ENCODE data around the gene DNAJB4.
"Not testable (repeated sequence)": the region's sequence is repeated elsewhere in the genome, so short reads cannot be mapped to it uniquely, and the experiment has no call there.

DNAJB4 gene

DNA sequence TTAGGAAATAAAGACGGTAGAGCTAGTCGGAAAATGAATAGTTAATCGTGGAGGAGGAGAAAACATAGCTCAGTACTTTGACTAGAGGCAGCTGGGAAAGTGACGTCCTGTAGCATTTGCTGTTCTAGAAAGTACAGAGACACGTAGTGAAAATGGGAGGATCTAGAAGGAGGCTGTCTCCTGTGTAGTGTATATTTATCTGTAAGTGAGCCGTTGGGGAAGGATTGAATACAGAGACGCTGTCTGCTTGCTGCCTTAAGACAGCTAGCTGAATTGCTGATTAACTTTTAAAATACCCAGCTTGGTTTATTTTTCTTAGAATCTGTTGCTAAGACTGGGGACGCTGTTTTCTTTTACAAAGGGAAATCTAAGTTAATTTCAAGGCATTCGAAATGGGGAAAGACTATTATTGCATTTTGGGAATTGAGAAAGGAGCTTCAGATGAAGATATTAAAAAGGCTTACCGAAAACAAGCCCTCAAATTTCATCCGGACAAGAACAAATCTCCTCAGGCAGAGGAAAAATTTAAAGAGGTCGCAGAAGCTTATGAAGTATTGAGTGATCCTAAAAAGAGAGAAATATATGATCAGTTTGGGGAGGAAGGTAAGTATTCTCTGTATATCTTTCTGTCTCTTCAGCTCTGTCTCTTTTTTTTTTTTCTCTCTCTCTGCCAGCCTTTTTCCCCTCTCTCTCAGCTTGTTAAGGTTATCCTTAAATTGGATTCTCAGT is at the start of gene DNAJB4:
Gene DNAJB4 (plus strand): TSS at position 221 of the 729 bp plus-strand sequence. CDS start 172 bp downstream, at position 393.
- intact Hi-C loops (cut with DNase I) = loop anchor here (1.0 to 10.0 kb wide), 2 partner anchors 26 to 110 kb away; partner anchors contain the start of gene FUBP1
- peak in 4 of 10 donors; percentile 39 to 53 (median 46) for DNase-seq

GRCh38 chr1:77955709-77956108 is 49.0 kb upstream of the DNAJB4 start:
- no peak for DNase-seq
- intact Hi-C loops (cut with DNase I) = no loop called here

DNA sequence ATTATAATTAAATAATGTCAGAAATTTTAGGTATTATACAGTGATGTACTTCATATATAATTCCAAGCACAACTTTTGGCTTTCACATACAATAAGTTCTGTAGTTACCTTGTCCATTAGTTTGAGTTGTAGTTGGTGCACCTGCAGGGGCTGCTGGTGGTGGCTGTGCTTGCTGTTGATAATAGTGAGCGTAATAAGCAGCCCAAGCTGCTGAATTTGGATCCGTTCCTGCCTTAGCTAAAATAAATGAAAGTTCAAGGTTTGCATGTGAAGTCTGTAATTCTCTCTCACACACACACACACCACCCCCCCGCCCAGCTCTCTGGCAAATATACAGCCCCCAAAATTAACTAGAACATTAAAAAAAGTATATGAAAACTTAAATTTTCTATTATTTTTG is 48.3 kb upstream of the DNAJB4 start:
- no peak for DNase-seq
- intact Hi-C loops (cut with DNase I) = no loop called here

GRCh38 chr1:77958391-77958790 is 46.3 kb upstream of the DNAJB4 start:
- no peak for DNase-seq
- intact Hi-C loops (cut with DNase I) = no loop called here

DNA sequence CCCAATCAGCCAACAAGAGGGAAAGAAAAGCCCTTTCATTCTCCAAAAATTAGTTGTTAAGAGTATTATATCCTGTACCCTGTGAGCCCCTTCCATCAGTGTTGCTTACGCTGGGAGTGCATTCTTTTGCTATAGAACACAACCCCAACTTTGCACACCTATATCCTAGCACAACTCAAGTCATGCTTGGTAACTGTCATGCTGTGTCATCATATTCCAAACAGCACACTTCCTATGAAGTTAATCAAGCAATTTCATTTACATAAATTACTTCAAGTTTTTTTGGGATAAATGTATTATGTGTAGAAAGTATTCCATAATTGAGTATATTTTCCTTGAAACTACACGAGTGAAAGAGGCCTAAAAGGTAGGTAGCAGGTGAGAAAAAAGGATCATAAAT is 45.9 kb upstream of the DNAJB4 start:
- DNase-seq = no peak

DNA sequence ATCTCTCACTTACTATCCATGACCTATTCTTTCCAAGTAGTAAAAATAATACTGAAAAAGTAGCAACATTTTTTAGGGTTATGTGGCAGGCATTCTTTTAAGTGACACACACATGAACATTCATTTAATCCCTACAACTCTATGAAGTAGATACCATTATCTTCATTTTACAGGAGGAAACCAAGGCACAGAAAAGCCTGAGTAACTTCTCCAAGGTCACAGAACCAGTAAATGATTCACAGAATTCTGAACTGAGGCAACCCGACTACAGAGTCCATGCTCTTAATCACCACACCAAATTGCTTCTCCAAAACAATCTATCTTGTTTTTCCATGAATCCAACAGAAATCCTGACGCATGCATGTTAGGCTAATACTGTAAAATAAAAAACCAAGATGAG is 43.3 kb upstream of the DNAJB4 start:
- intact Hi-C loops (cut with DNase I) = no loop called here
- no peak for DNase-seq

More for the DNA sequence above, 45.9 kb upstream of the DNAJB4 start:
- intact Hi-C loops (cut with DNase I) = no loop called here

DNA sequence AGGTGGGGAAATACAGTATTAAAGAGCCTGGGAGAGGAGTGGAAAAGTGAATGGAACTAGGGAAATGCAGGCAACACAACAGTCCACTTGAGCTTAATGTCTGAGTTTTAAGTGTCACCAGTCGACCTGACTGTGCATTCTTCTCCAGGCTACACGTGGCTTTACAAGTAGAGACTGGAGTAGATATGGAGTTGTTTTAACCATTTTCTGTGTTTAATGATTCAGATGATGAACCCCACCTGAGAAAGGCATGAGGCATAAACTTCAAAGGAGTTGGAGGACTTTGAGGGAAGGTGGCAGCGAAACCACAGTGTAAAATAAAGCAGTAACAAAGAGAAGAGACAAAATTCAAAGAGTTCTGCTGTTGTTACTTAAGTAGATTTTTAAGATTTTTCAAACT is 38.4 kb upstream of the DNAJB4 start:
- no peak for DNase-seq
- intact Hi-C loops (cut with DNase I) = no loop called here

GRCh38 chr1:77970192-77970591 is 34.5 kb upstream of the DNAJB4 start:
- no peak for DNase-seq
- intact Hi-C loops (cut with DNase I) = no loop called here

DNA sequence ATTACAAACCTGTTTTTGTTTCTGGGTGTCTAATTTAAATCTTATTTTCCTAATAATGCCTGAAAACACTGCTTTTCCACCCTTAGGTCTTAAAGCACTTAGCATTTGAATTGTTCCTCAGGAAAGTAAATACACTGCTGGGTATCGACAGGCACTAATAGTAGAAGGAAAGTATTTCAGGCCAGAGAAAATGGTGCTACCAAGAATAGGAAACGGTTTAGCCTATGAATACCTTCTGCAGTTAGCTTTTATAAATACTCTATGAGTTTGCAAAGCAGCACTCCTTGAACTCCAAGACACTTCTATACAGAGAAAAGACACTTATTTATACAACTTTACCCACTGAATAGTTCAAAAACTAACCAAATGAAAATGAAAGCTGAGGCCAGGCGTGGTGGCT is 32.7 kb upstream of the DNAJB4 start:
- intact Hi-C loops (cut with DNase I) = no loop called here
- no peak for DNase-seq

- DNase-seq = no peak
- intact Hi-C loops (cut with DNase I) = no loop called here
These were observed 29.4 kb upstream of the DNAJB4 start for GRCh38 chr1:77975386-77975785.

DNA sequence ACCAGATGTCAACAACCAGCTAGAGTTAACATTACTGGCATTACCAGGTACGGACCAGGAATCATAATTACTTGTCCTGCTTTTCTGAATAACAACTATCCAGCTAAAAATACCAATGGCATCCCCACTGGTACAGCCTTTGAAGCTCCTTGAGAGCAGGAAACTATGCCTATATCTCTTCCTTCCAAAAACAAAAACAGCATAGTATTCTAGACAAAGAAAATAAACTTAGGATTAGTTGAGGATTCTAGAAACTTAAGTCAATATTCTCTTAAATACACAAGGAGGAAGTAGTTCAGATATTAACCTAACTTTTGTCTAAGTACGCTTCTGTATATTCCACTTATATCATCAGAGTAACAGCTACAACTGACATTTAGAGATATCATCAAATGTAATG is 28.8 kb upstream of the DNAJB4 start:
- intact Hi-C loops (cut with DNase I) = no loop called here
- DNase-seq = no peak

GRCh38 chr1:77976433-77977076 is 28.2 kb upstream of the DNAJB4 start:
- DNase-seq = no peak
- intact Hi-C loops (cut with DNase I) = no loop called here

DNA sequence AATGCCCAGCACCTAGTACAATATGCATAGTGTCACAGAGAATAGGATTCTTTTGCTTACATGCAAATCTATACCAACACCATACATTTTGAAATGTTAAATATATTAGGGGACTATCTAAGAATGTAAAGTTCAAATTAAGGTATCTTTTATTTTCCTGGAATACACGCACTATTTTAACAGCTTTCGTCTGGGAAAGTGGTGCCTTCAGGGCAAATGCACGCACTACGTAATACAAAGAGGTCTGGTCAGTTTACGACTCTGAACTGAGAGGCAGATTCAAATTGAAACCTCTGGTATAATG is 26.8 kb upstream of the DNAJB4 start:
- intact Hi-C loops (cut with DNase I) = loop anchor here (2.0 kb wide), 1 partner anchor 137 kb away; no protein-coding TSS in a partner anchor
- no peak for DNase-seq

- intact Hi-C loops (cut with DNase I) = loop anchor here (2.0 kb wide), 1 partner anchor 136 kb away; no protein-coding TSS in a partner anchor
- DNase-seq = peak in 5 of 10 donors; percentile 13 to 77 (median 35)
These were observed 26.3 kb upstream of the DNAJB4 start for GRCh38 chr1:77978293-77978968.

- intact Hi-C loops (cut with DNase I) = loop anchor here (1.0 to 2.0 kb wide), 2 partner anchors 25 to 136 kb away; partner anchors contain the start of gene DNAJB4
These were observed 25.5 kb upstream of the DNAJB4 start, which contains the start of gene FUBP1 for GRCh38 chr1:77978969-77979876. FUBP1 (minus strand) TSS chr1:77979072; CDS start chr1:77979004, 68 bp downstream.

GRCh38 chr1:77983352-77983996 is 21.3 kb upstream of the DNAJB4 start:
- intact Hi-C loops (cut with DNase I); DNase-seq: not testable (repeated sequence)

More at GRCh38 chr1:77978969-77979876, 25.5 kb upstream of the DNAJB4 start, which contains the start of gene FUBP1:
- peak; percentile 84 to 98 (median 92) for DNase-seq

DNA sequence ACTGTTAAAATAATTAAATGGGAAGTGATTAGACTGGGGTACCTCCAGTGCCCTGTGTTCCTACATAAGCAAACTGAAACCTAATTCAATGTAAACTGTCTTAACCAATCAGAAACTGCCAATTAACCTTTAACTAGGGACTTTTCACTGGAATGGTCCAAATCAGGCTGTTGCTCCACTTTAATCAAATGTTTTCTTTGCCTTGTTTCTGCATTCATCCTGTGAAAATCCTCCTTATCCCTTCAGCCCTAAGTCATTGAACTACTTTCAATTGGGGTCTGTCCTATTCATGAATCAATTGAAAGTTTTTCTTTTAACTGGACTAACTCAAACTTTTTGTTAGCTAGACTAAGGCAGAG is 20.8 kb upstream of the DNAJB4 start:
- no peak for DNase-seq
- intact Hi-C loops (cut with DNase I) = no loop called here

DNA sequence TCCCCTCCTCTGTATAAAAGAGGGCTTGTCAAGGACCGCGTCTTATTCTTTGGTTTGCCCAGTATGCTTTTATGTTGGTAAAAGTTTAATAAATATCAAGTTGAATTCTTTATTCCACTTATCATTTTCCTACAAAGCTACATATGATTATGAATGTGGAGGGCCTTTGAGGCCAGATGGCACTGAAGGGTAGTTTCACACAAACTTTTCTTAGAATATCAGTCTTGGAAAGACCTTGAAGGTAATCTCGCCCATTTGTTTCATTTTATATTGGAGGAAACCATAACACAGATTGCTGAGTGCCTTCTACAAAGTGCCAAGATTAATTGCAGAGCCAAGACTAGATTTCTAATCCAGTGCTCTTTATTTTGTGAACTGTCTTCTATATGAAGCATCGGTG is 20.1 kb upstream of the DNAJB4 start:
- intact Hi-C loops (cut with DNase I) = no loop called here
- no peak for DNase-seq

DNA sequence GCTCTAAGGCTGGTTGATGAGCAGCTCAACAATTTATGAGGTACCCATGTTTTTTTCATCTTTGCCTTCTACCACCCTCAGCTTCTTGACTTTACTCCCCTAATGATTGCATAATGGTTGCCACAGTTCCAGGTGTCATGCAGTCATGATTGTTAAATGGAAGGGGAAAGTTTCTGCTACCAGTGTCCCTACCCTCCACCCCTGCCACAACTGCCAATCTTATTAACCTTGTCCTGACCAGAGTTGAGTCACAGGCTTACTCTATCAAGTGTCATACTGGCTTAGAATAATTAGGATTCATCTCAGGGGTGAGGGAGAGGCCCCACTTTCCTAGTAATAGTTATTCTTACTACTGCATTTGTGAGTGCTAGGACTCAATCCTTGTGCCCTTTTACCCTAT is 17.9 kb upstream of the DNAJB4 start:
- DNase-seq = no peak
- intact Hi-C loops (cut with DNase I) = no loop called here

- intact Hi-C loops (cut with DNase I) = no loop called here
- DNase-seq = no peak
These were observed 16.8 kb upstream of the DNAJB4 start for GRCh38 chr1:77987919-77988318.

Data from posterior cingulate gyrus (tissue), 11 donors.